ENCODE results near the gene UBE2H. TPM values are rescaled to one million over a fixed set of nuclear protein-coding genes. Genes with fewer than 3 reads are reported as not detected.

UBE2H gene
- total RNA-seq, 3 donors from 2014 or later: 39.6 to 85.9 (median 40.0) TPM

DNA sequence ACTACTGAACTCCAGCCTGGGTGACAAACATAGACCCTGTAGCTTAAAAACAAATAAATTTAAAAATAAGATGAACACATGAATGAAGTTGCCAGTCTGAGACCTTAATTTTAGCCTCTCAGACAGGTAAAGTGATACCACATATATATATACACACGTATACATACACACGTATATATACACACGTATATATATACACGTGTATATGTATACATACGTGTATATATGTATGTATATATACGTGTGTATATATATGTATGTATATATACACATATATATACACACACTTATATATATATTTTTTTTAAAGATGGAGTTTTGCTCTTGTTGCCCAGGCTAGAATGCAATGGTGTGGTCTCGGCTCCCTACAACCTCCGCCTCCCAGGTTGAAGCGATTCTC is 62.7 kb downstream of the UBE2H start:
- intact Hi-C loops (cut with DNase I, micrococcal nuclease): no loop called here
- H3K4me3 ChIP-seq: no peak overlapping the region
- TF ChIP-seq, protein P1, sequence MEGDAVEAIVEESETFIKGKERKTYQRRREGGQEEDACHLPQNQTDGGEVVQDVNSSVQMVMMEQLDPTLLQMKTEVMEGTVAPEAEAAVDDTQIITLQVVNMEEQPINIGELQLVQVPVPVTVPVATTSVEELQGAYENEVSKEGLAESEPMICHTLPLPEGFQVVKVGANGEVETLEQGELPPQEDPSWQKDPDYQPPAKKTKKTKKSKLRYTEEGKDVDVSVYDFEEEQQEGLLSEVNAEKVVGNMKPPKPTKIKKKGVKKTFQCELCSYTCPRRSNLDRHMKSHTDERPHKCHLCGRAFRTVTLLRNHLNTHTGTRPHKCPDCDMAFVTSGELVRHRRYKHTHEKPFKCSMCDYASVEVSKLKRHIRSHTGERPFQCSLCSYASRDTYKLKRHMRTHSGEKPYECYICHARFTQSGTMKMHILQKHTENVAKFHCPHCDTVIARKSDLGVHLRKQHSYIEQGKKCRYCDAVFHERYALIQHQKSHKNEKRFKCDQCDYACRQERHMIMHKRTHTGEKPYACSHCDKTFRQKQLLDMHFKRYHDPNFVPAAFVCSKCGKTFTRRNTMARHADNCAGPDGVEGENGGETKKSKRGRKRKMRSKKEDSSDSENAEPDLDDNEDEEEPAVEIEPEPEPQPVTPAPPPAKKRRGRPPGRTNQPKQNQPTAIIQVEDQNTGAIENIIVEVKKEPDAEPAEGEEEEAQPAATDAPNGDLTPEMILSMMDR (IDR thresholded peaks at IDR 0.05): no peak
- DNase-seq: no peak
- H3K36me3 ChIP-seq (ENCODE audit: low read depth): no peaks in the 10 kb centered on the region
- H3K9me3 ChIP-seq: no peaks in the 10 kb centered on the region
- peaks cover 3% of the 10 kb centered on the region for H3K4me1 ChIP-seq (ENCODE audit: low read depth)
- ATAC-seq: no peak

GRCh38 chr7:129889133-129889844 is 63.5 kb downstream of the UBE2H start:
- intact Hi-C loops (cut with DNase I, micrococcal nuclease): no loop called here
- peaks cover 3% of the 10 kb centered on the region for H3K4me1 ChIP-seq (ENCODE audit: low read depth)
- no peaks in the 10 kb centered on the region for H3K36me3 ChIP-seq (ENCODE audit: low read depth)
- H3K4me3 ChIP-seq: no peak overlapping the region
- no peaks in the 10 kb centered on the region for H3K9me3 ChIP-seq
- TF ChIP-seq, protein P1 (IDR thresholded peaks at IDR 0.05): no peak
- no peak for DNase-seq
- ATAC-seq: no peak

DNA sequence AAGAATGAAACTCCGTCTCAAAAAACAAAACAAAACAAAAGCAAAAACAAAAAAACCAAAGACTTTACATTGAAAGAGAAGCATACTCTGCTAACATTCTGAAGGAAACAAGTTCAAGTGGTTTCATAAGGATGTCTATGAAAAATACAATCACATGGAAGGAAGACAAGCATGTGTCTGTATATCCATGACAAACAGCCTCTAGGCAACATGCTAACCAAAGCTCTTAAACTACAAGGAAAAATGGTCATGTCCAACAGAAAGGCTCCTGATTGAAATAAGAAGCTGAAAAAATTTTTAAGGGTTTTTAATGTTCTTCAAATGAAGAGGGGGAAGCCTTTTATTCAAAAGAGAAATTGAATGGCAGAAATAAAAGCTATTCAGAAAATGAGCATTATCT is 64.9 kb downstream of the UBE2H start:
- no peaks in the 10 kb centered on the region for H3K36me3 ChIP-seq (ENCODE audit: low read depth)
- intact Hi-C loops (cut with DNase I, micrococcal nuclease): no loop called here
- TF ChIP-seq, protein P1 (IDR thresholded peaks at IDR 0.05): no peak
- H3K4me3 ChIP-seq: no peak overlapping the region
- DNase-seq (no peak), ATAC-seq (no peak)
- no peaks in the 10 kb centered on the region for H3K9me3 ChIP-seq
- peaks cover 3% of the 10 kb centered on the region for H3K4me1 ChIP-seq (ENCODE audit: low read depth)

DNA sequence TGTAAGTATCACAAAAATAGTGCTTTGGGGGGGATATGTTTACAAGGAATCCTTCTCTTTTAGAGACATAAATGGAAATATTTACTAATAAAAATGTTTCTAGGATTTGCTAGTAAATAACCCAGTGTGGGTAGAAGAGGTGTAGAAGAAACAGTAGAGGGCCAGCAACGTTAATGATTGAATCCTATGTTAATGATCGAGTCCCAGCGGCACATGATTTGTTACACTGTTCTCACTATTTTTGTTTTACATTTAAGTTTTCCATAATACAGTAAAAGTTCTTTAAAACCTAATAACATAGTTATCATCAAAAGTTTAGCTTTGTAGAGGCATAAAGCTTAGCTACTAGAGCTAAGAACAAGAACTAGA is 66.0 kb downstream of the UBE2H start:
- Histone ChIP-seq H3K4me1 (ENCODE audit: low read depth) (peaks cover 3% of the 10 kb centered on the region), H3K9me3 (no peaks in the 10 kb centered on the region), H3K36me3 (ENCODE audit: low read depth) (no peaks in the 10 kb centered on the region), H3K4me3 (no peak overlapping the region)
- TF ChIP-seq, protein P1 (IDR thresholded peaks at IDR 0.05): no peak
- intact Hi-C loops (cut with DNase I, micrococcal nuclease): no loop called here
- no peak for DNase-seq
- ATAC-seq: no peak

- intact Hi-C loops (cut with DNase I, micrococcal nuclease): no loop called here
- DNase-seq (no peak), ATAC-seq (no peak)
- Histone ChIP-seq H3K9me3 (no peaks in the 10 kb centered on the region), H3K4me3 (no peak overlapping the region), H3K4me1 (ENCODE audit: low read depth) (peaks cover 3% of the 10 kb centered on the region), H3K36me3 (ENCODE audit: low read depth) (no peaks in the 10 kb centered on the region)
- TF ChIP-seq, protein P1 (IDR thresholded peaks at IDR 0.05): no peak
Observed at GRCh38 chr7:129886167-129886817, 66.5 kb downstream of the UBE2H start.
